OCI-LY7 (cell line): ENCODE data around the gene MAML3. TPM values are rescaled to one million over a fixed set of nuclear protein-coding genes. Genes with fewer than 3 reads are reported as not detected.
A peak's percentile ranks its signal among the peaks of the same experiment; 100 is the strongest.

Experiments
- BruUV-seq: library from RNA; stranded (reverse); fragments of 400-500 nt; replicated peaks from 2 replicates; lab custom pipeline; 2021; lab: Mats Ljungman, UMichigan
- CTCF ChIA-PET: fragments of 300-600 bp; sonication (Branson Sonifier 250); formaldehyde crosslinking; loops from one replicate; lab custom pipeline; 2022; ENCODE audit warnings: antibody characterized with exemption; ENCODE audit not compliant: unreplicated experiment; lab: Charles Lee
- POLR2A ChIA-PET: fragments of 300-600 bp; sonication (Branson Sonifier 250); formaldehyde crosslinking; loops from one replicate; lab custom pipeline; 2022; ENCODE audit warnings: antibody characterized with exemption; lab: Charles Lee
- DNase-seq: peaks from one replicate; pipeline ENCODE4 v3.0.0-alpha.2; 2015; ENCODE audit warnings: low spot score
- H2AFZ ChIP-seq: fragments of 200-600 bp; sonication (generic), shearing (Covaris generic); 2 replicates; pipeline ENCODE4 v1.6.1; 2014; ENCODE audit warnings: mild to moderate bottlenecking, antibody characterized with exemption, low read length, moderate library complexity
- H3K27ac ChIP-seq: fragments of 200-600 bp; sonication (generic); 2 replicates; pipeline ENCODE4 v1.5.1; 2014; ENCODE audit warnings: mixed run types, low read depth, mild to moderate bottlenecking, moderate library complexity, low read length, inconsistent platforms; ENCODE audit not compliant: poor library complexity, severe bottlenecking
- H3K36me3 ChIP-seq: fragments of 200-600 bp; sonication (generic); 2 replicates; pipeline ENCODE4 v1.6.1; 2014; ENCODE audit warnings: mild to moderate bottlenecking, antibody characterized with exemption, low read length, moderate library complexity, mixed read lengths; ENCODE audit not compliant: insufficient read depth
- H3K4me1 ChIP-seq: fragments of 200-600 bp; sonication (generic); 2 replicates; pipeline ENCODE4 v1.5.1; 2014; ENCODE audit warnings: mild to moderate bottlenecking, low read length; ENCODE audit not compliant: insufficient read depth, poor library complexity, severe bottlenecking
- H3K4me2 ChIP-seq: fragments of 200-600 bp; sonication (generic); 2 replicates; pipeline ENCODE4 v1.6.1; 2014; ENCODE audit warnings: mild to moderate bottlenecking, low read length
- H3K4me3 ChIP-seq: fragments of 200-600 bp; sonication (generic); 2 replicates; pipeline ENCODE4 v1.5.1; 2014; ENCODE audit warnings: mild to moderate bottlenecking, low read depth, low read length; ENCODE audit not compliant: poor library complexity, severe bottlenecking
- H3K79me2 ChIP-seq: fragments of 200-600 bp; sonication (generic); 2 replicates; pipeline ENCODE4 v1.6.1; 2016; ENCODE audit warnings: low read depth, mild to moderate bottlenecking, low read length, moderate library complexity, mixed read lengths; ENCODE audit not compliant: insufficient read depth
- H3K9me2 ChIP-seq: fragments of 200-600 bp; sonication (generic); 2 replicates; pipeline ENCODE4 v1.6.1; 2016; ENCODE audit warnings: mild to moderate bottlenecking, low read length, mixed read lengths; ENCODE audit not compliant: insufficient read depth
- H3K9me3 ChIP-seq: fragments of 200-600 bp; sonication (generic); 2 replicates; pipeline ENCODE4 v1.6.1; 2014; ENCODE audit warnings: mild to moderate bottlenecking, mixed run types, low read length, mixed read lengths
- H4K20me1 ChIP-seq: fragments of 200-600 bp; sonication (generic); 2 replicates; pipeline ENCODE4 v1.6.1; 2014; ENCODE audit warnings: mild to moderate bottlenecking, antibody characterized with exemption, low read length, moderate library complexity, mixed read lengths; ENCODE audit not compliant: insufficient read depth
- CTCF ChIP-seq: fragments of 200-600 bp; sonication (generic); conservative IDR thresholded peaks from 2 replicates; pipeline ENCODE4 v1.5.1; 2014; ENCODE audit warnings: mild to moderate bottlenecking, antibody characterized with exemption, low read length, moderate library complexity, mixed read lengths
- EZH2phosphoT487 ChIP-seq: fragments of 200-600 bp; sonication (generic); IDR thresholded peaks from 2 replicates; pipeline ENCODE4 v1.6.1; 2018; ENCODE audit warnings: low read depth, borderline replicate concordance, mild to moderate bottlenecking, mixed run types, antibody characterized with exemption, low read length, moderate library complexity, mixed read lengths
- intact Hi-C: fragments of 100-400 bp; cut with micrococcal nuclease; formaldehyde crosslinking; loops from one replicate; pipeline ENCODE4 v1.10.0; 2022; ENCODE audit not compliant: unreplicated experiment
- total RNA-seq, 2 experiments: library from RNA; depleted of rRNA in 1 of 2; stranded (reverse); fragments of >200 nt in 1 of 2; shearing (Covaris generic) in 1 of 2; gene quantifications; 2 replicates each; pipeline ENCODE4 v1.2.3, GENCODE V29; 2014 to 2022

MAML3 gene
- total RNA-seq, 2 experiments from 2014 or later: 0.80 to 1.2 TPM

- TF ChIP-seq CTCF (no peak), EZH2phosphoT487 (no peak)
- no TSS peak for BruUV-seq
- Histone ChIP-seq H3K9me3 (no peaks in the 10 kb centered on the region), H3K4me1 (no peaks in the 10 kb centered on the region), H3K27ac (no peak overlapping the region), H3K4me2 (no peak overlapping the region), H3K36me3 (no peaks in the 10 kb centered on the region), H4K20me1 (no peaks in the 10 kb centered on the region), H3K79me2 (no peaks in the 10 kb centered on the region), H3K4me3 (no peak overlapping the region), H3K9me2 (no peaks in the 10 kb centered on the region), H2AFZ (no peak overlapping the region)
- ChIA-PET POLR2A (no interaction called here), CTCF (interaction anchor here (0.6 kb wide), 1 partner anchor 1075 kb away, joined by 3 read pairs; no protein-coding TSS in a partner anchor)
- intact Hi-C loops: no loop called here
- no peak for DNase-seq
These were observed 345.6 kb downstream of the MAML3 start for GRCh38 chr4:139808381-139808807.

- intact Hi-C loops: no loop called here
- no TSS peak for BruUV-seq
- TF ChIP-seq CTCF (no peak), EZH2phosphoT487 (no peak)
- Histone ChIP-seq H2AFZ (no peak overlapping the region), H3K36me3 (no peaks in the 10 kb centered on the region), H3K79me2 (no peaks in the 10 kb centered on the region), H3K9me3 (no peaks in the 10 kb centered on the region), H3K4me2 (no peak overlapping the region), H4K20me1 (no peaks in the 10 kb centered on the region), H3K9me2 (no peaks in the 10 kb centered on the region), H3K4me3 (no peak overlapping the region), H3K27ac (no peak overlapping the region), H3K4me1 (no peaks in the 10 kb centered on the region)
- ChIA-PET POLR2A (interaction anchor here (0.9 kb wide), 1 partner anchor 9 kb away, joined by 5 read pairs; no protein-coding TSS in a partner anchor), CTCF (no interaction called here)
- no peak for DNase-seq
These were observed 346.5 kb downstream of the MAML3 start for GRCh38 chr4:139807483-139807882.

- no peaks in the 10 kb centered on the region for H3K9me2 ChIP-seq
- no peak overlapping the region for H3K4me2 ChIP-seq
- no peaks in the 10 kb centered on the region for H3K79me2 ChIP-seq
- H3K27ac ChIP-seq: no peak overlapping the region
- ChIA-PET POLR2A (no interaction called here), CTCF (no interaction called here)
- BruUV-seq: no TSS peak
- H2AFZ ChIP-seq: no peak overlapping the region
- H3K36me3 ChIP-seq: no peaks in the 10 kb centered on the region
- intact Hi-C loops: no loop called here
- no peak for DNase-seq
- no peaks in the 10 kb centered on the region for H4K20me1 ChIP-seq
- no peaks in the 10 kb centered on the region for H3K9me3 ChIP-seq
- no peaks in the 10 kb centered on the region for H3K4me1 ChIP-seq
- no peak for TF ChIP-seq EZH2phosphoT487
- TF ChIP-seq CTCF: 0 out of 2 replicates have a peak, but pooled peaks have one; percentile 30
- no peak overlapping the region for H3K4me3 ChIP-seq
These were observed 347.1 kb downstream of the MAML3 start for GRCh38 chr4:139806929-139807328.
